Measurements from ENCODE around the gene ADSS2.
"Not testable (repeated sequence)": the region's sequence is repeated elsewhere in the genome, so short reads cannot be mapped to it uniquely, and the experiment has no call there.

Gene ADSS2

GRCh38 chr1:244451539-244451950, at the start of gene ADSS2:
Gene ADSS2, minus strand, starts transcription at chr1:244451909. Its CDS starts 92 bp downstream, at chr1:244451817.
- Mint-ChIP-seq H3K9me3 (no peaks in the 10 kb centered on the region), H3K27me3 (peaks cover 4% of the 10 kb centered on the region), H3K4me3 (peak within 1 kb of the TSS; percentile 92), H3K27ac (peak within 1 kb of the TSS; percentile 98), H3K4me1 (peaks cover 51% of the 10 kb centered on the region), H3K36me3 (peaks cover 33% of the 10 kb centered on the region)
- no peak for DNase-seq
- CTCF ChIA-PET, result interaction anchor here (1.4 kb wide), 1 partner anchor 152 kb away, joined by 4 read pairs; no protein-coding TSS in a partner anchor

DNA sequence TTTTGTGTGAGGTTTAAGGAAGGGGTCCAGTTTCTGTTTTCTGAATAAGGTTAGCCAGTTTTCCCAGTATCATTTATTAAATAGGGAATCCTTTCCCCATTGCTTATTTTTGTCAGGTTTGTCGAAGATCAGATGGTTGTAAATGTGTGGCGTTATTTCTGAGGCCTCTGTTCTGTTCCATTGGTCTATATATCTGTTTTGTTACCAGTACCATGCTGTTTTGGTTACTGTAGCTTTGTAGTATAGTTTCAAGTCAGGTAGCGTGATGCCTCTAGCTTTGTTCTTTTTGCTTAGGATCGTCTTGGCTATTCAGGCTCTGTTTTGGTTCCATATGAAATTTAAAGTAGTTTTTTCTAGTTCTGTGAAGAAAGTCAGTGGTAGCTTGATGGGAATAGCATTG, 48.8 kb upstream of the ADSS2 start:
- H3K27me3 Mint-ChIP-seq, CTCF ChIA-PET, H3K36me3 Mint-ChIP-seq: not testable (repeated sequence)

DNA sequence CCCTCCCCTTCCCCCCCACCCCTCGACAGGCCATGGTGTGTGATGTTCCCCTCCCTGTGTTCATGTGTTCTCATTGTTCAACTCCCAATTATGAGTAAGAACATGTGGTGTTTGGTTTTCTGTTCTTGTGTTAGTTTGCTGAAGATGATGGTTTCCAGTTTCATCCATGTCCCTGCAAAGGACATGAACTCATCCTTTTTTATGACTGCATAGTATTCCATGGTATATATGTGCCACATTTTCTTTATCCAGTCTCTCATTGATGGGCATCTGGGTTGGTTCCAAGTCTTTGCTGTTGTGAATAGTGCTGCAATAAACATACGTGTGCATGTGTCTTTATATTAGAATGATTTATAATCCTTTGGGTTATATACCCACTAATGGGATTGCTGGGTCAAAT, 47.8 kb upstream of the ADSS2 start:
- CTCF ChIA-PET, H3K9me3 Mint-ChIP-seq, H3K4me1 Mint-ChIP-seq, DNase-seq, H3K4me3 Mint-ChIP-seq, H3K27ac Mint-ChIP-seq, H3K27me3 Mint-ChIP-seq, H3K36me3 Mint-ChIP-seq: not testable (repeated sequence)

More for the DNA sequence above, 48.8 kb upstream of the ADSS2 start:
- not testable (repeated sequence) for H3K27ac Mint-ChIP-seq, H3K9me3 Mint-ChIP-seq, H3K4me1 Mint-ChIP-seq, DNase-seq, H3K4me3 Mint-ChIP-seq

DNA sequence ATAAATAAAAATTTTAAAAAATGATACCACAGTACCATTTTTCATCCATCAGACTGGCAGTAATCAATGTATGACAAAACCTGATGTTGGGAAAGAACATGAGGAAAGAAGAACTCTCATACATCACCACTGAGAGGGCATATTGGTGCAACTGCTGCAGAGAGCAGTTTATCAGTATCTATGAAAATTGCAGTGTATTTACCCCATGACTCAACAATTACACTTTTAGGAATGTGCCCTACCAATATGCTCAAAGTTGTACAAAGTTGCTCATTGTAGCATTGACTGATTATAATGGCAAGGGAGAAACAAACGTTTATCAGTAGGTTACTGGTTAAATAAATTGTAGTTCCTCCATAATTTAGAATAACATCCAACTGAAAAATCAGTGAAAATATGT, 46.1 kb upstream of the ADSS2 start:
- no peaks in the 10 kb centered on the region for H3K4me1 Mint-ChIP-seq
- H3K27ac Mint-ChIP-seq, result no peak overlapping the region
- CTCF ChIA-PET, result no interaction called here
- H3K9me3 Mint-ChIP-seq, result peaks cover 3% of the 10 kb centered on the region
- no peak overlapping the region for H3K4me3 Mint-ChIP-seq
- DNase-seq, result no peak
- no peaks in the 10 kb centered on the region for H3K27me3 Mint-ChIP-seq
- no peaks in the 10 kb centered on the region for H3K36me3 Mint-ChIP-seq

DNA sequence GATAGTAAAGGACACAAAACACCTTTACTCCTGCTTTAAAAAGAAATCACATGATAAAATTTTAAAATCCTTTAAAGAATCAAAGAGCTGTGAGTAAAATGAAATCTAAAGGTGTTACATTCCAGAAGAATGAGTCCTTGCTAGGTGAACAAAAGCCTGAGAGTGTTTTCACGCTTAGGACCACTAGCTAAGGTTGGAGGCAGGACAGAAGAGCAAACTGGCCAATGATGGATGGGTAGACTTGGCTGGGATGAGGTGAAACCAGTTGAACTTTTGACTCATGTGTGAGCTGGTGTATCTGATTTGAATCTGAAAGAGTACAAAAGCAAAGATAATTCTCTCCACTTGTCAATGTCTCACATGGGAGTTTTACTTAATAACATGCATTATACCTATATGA, 44.5 kb upstream of the ADSS2 start:
- Mint-ChIP-seq H3K9me3 (peaks cover 3% of the 10 kb centered on the region), H3K4me3 (no peak overlapping the region), H3K27me3 (no peaks in the 10 kb centered on the region), H3K4me1 (no peaks in the 10 kb centered on the region), H3K36me3 (no peaks in the 10 kb centered on the region), H3K27ac (no peak overlapping the region)
- DNase-seq, result no peak
- CTCF ChIA-PET, result no interaction called here

DNA sequence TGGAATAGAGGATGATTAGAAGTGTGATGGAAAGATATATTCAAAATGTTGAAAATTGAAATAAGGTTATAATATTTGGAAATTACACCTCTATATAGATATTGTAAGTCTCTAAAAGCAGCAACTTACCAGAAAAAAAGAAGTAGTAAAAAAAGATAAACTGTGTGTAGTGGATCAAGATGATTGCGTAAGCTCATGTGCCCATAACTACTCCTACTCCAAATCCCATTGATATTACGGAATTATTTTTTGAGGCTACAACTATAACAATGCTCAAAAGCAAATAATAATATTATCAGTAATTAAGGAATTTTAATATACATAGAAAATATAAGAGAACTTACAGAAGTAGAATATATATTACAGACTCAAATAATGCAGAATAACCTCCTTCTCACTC, 42.9 kb upstream of the ADSS2 start:
- Mint-ChIP-seq H3K27me3 (no peaks in the 10 kb centered on the region), H3K9me3 (no peaks in the 10 kb centered on the region), H3K27ac (no peak overlapping the region), H3K4me1 (no peaks in the 10 kb centered on the region), H3K4me3 (no peak overlapping the region), H3K36me3 (no peaks in the 10 kb centered on the region)
- DNase-seq, result no peak
- CTCF ChIA-PET, result no interaction called here

DNA sequence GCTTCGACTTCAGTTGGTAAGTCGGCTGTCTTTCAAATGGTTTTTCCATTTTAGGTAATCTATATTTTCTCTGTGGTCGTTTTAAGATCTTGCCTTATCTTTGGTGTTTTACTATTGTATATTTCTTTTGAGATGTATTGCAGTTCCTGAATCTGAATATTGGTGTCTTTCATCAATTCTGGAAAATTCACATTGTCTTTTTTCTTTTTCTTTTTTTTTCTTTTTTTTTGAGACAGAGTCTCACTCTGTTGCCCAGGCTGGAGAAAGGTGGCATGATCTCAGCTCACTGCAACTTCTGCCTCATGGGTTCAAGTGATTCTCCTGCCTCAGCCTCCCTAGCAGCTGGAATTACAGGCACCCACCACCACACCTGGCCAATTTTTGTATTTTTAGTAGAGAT, 33.3 kb upstream of the ADSS2 start:
- H3K4me1 Mint-ChIP-seq, H3K27me3 Mint-ChIP-seq, H3K4me3 Mint-ChIP-seq, DNase-seq, H3K27ac Mint-ChIP-seq, H3K36me3 Mint-ChIP-seq, H3K9me3 Mint-ChIP-seq, CTCF ChIA-PET: not testable (repeated sequence)

- Mint-ChIP-seq H3K9me3 (no peaks in the 10 kb centered on the region), H3K36me3 (no peaks in the 10 kb centered on the region), H3K27me3 (no peaks in the 10 kb centered on the region), H3K4me3 (no peak overlapping the region), H3K4me1 (no peaks in the 10 kb centered on the region), H3K27ac (no peak overlapping the region)
- CTCF ChIA-PET, result no interaction called here
- no peak for DNase-seq
Measured at GRCh38 chr1:244473059-244473605, 21.4 kb upstream of the ADSS2 start.

- no peaks in the 10 kb centered on the region for H3K36me3 Mint-ChIP-seq
- H3K4me3 Mint-ChIP-seq, result no peak overlapping the region
- H3K27me3 Mint-ChIP-seq, result no peaks in the 10 kb centered on the region
- H3K27ac Mint-ChIP-seq, result no peak overlapping the region
- DNase-seq, result no peak
- no peaks in the 10 kb centered on the region for H3K9me3 Mint-ChIP-seq
- peaks cover 3% of the 10 kb centered on the region for H3K4me1 Mint-ChIP-seq
- CTCF ChIA-PET, result no interaction called here
Measured at GRCh38 chr1:244466724-244467123, 15.0 kb upstream of the ADSS2 start.

- peak; percentile 84 for DNase-seq
- H3K27ac Mint-ChIP-seq, result peak within 1 kb of the TSS; percentile 87
- no peaks in the 10 kb centered on the region for H3K27me3 Mint-ChIP-seq
- H3K4me3 Mint-ChIP-seq, result peak within 1 kb of the TSS; percentile 72
- peaks cover 25% of the 10 kb centered on the region for H3K4me1 Mint-ChIP-seq
- H3K36me3 Mint-ChIP-seq, result peaks cover 12% of the 10 kb centered on the region
- CTCF ChIA-PET, result interaction anchor here (1.6 kb wide), 1 partner anchor 340 kb away, joined by 3 read pairs; no protein-coding TSS in a partner anchor
- H3K9me3 Mint-ChIP-seq, result peaks cover 11% of the 10 kb centered on the region
Measured at GRCh38 chr1:244461245-244462071, 9.7 kb upstream of the ADSS2 start, which contains the start of gene CATSPERE. Gene CATSPERE, plus strand, starts transcription at chr1:244461273. Its CDS starts 157 bp downstream, at chr1:244461430.

DNA sequence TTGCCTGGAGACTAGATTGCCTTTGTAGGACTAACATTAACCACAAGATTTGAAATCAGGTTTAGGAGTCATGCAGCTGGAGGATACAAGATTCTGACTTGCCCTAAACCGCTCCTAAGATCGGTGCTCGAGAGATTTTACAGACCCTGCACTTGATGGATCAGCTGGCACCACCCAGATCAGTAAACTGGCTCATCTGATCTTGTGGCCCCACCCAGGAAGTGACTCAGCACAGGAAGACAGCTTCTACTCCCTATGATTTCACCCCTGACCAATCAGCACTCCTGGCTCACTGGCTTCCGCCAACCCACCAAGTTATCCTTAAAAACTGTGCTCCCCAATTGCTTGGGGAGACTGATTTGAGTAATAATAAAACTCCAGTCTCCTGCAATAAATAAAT, 8.5 kb upstream of the ADSS2 start:
- Mint-ChIP-seq H3K9me3 (peaks cover 11% of the 10 kb centered on the region), H3K36me3 (peaks cover 12% of the 10 kb centered on the region), H3K27ac (peak overlapping the region; percentile 87), H3K4me1 (peaks cover 25% of the 10 kb centered on the region), H3K4me3 (peak overlapping the region; percentile 50), H3K27me3 (peaks cover 4% of the 10 kb centered on the region)
- CTCF ChIA-PET, result no interaction called here
- peak; percentile 57 for DNase-seq

DNA sequence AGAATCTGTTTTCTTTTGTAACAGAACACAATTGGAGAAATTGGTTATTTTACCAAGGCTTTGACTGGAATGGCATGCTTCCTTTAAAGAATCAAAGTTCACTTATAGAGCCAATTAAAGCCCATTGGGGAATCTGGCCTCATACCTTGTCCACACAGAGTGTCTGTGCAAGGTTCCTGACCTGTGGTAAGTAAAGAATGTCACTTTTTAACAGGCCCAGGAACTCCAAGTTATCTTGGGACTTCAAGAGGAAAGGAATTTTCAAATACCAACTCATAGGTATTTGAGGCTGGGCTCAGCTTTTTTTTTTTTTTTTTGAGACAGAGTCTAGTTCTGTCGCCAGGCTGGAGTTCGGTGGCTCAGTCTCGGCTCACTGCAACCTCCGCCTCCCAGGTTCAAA, 7.1 kb upstream of the ADSS2 start:
- CTCF ChIA-PET, result interaction anchor here (1.0 kb wide), 1 partner anchor 9 kb away, joined by 3 read pairs; no protein-coding TSS in a partner anchor
- Mint-ChIP-seq H3K36me3 (peaks cover 12% of the 10 kb centered on the region), H3K9me3 (peaks cover 11% of the 10 kb centered on the region), H3K4me3 (no peak overlapping the region), H3K4me1 (peaks cover 25% of the 10 kb centered on the region), H3K27me3 (peaks cover 4% of the 10 kb centered on the region), H3K27ac (no peak overlapping the region)
- no peak for DNase-seq

DNA sequence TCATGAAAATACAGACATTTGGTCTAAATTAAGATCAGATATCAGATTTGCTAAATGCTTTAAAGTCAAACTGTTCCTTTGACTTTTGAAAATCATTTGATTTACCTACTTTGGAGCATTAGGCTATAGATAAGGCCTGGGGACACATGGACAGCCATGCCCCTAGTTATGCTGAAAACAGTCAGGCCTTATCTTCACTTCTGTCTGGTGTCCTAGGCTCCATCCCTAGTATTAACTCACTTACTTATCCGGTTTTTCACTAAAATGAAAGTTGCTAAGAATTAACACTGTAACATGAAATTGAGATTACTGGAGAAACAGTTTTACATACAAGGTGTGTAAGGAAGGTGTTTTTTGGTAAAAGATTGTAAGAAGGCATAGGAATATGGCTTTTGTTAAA, 4.9 kb upstream of the ADSS2 start:
- H3K36me3 Mint-ChIP-seq, result peaks cover 14% of the 10 kb centered on the region
- DNase-seq, result no peak
- CTCF ChIA-PET, result no interaction called here
- H3K9me3 Mint-ChIP-seq, result peaks cover 11% of the 10 kb centered on the region
- peaks cover 33% of the 10 kb centered on the region for H3K4me1 Mint-ChIP-seq
- no peak overlapping the region for H3K4me3 Mint-ChIP-seq
- peaks cover 4% of the 10 kb centered on the region for H3K27me3 Mint-ChIP-seq
- no peak overlapping the region for H3K27ac Mint-ChIP-seq

- Mint-ChIP-seq H3K4me3 (no peak overlapping the region), H3K27ac (no peak overlapping the region)
- CTCF ChIA-PET, result no interaction called here
Measured at GRCh38 chr1:244454412-244454811, 2.7 kb upstream of the ADSS2 start.

More at GRCh38 chr1:244454412-244454811, 2.7 kb upstream of the ADSS2 start:
- Mint-ChIP-seq H3K4me1 (peaks cover 30% of the 10 kb centered on the region), H3K9me3 (peaks cover 4% of the 10 kb centered on the region), H3K27me3 (peaks cover 4% of the 10 kb centered on the region), H3K36me3 (peaks cover 18% of the 10 kb centered on the region)
- DNase-seq, result no peak
